OCI-LY3 (cell line): ENCODE data around the gene MAGI1.

ENCODE experiments used
- CTCF ChIP-seq: fragments of 200-600, 300-600 bp; sonication (generic); IDR thresholded peaks from 2 replicates; pipeline ENCODE4 v1.5.1; 2014; ENCODE audit warnings: antibody characterized with exemption, low read length, low read depth
- EZH2phosphoT487 ChIP-seq: fragments of 200-600 bp; shearing (Covaris generic); IDR thresholded peaks from 2 replicates; pipeline ENCODE4 v1.6.1; 2018; ENCODE audit warnings: antibody characterized with exemption, mixed run types, low read depth

- TF ChIP-seq CTCF (no peak), EZH2phosphoT487 (no peak)
Observed at GRCh38 chr3:65348398-65348995, 690.2 kb downstream of the MAGI1 start.
